HFF-Myc (cell line): Measurements from ENCODE around the gene PKD2.
"Not testable (repeated sequence)": the region's sequence is repeated elsewhere in the genome, so short reads cannot be mapped to it uniquely, and the experiment has no call there.

ENCODE experiments used
- DNase-seq: peaks from one replicate; pipeline ENCODE4 v3.0.0-alpha.2; 2011; ENCODE audit warnings: low read depth; ENCODE audit errors: extremely low read depth
- H3K4me3 ChIP-seq: replicated peaks from 2 replicates; pipeline ENCODE4 v1.5.1; 2011; ENCODE audit warnings: low read depth, mild to moderate bottlenecking, control low read depth, low read length
- CTCF ChIP-seq: IDR thresholded peaks from 2 replicates; pipeline ENCODE4 v1.5.1; 2012; ENCODE audit warnings: mild to moderate bottlenecking, low read depth, low read length, control low read depth; ENCODE audit errors: missing control alignments

The PKD2 gene

GRCh38 chr4:87985097-87985886 lies 22.1 kb upstream of the PKD2 start:
- TF ChIP-seq CTCF: peak; percentile 67
- DNase-seq: no peak
- no peak overlapping the region for H3K4me3 ChIP-seq

- no peak for DNase-seq
- no peak for TF ChIP-seq CTCF
Measured at GRCh38 chr4:87985887-87986200, 21.6 kb upstream of the PKD2 start.

GRCh38 chr4:87986508-87986907 lies 20.9 kb upstream of the PKD2 start:
- TF ChIP-seq CTCF: no peak
- DNase-seq: no peak
- no peak overlapping the region for H3K4me3 ChIP-seq

More at GRCh38 chr4:87985887-87986200, 21.6 kb upstream of the PKD2 start:
- H3K4me3 ChIP-seq: no peak overlapping the region

GRCh38 chr4:87989765-87990164 lies 17.7 kb upstream of the PKD2 start:
- TF ChIP-seq CTCF: no peak
- DNase-seq: no peak
- H3K4me3 ChIP-seq: no peak overlapping the region

- H3K4me3 ChIP-seq: no peak overlapping the region
- TF ChIP-seq CTCF: no peak
- DNase-seq: no peak
Measured at GRCh38 chr4:87995435-87995834, 12.0 kb upstream of the PKD2 start.

GRCh38 chr4:87999191-87999691 lies 8.2 kb upstream of the PKD2 start:
- not testable (repeated sequence) for DNase-seq, H3K4me3 ChIP-seq

GRCh38 chr4:88001871-88002270 lies 5.6 kb upstream of the PKD2 start:
- no peak overlapping the region for H3K4me3 ChIP-seq
- no peak for TF ChIP-seq CTCF
- no peak for DNase-seq
